Activated T-cell treated with anti-CD3 and anti-CD28 coated beads for 4 hours (primary cell): ENCODE measurements around the gene LDAH.
A peak's percentile ranks its signal among the peaks of the same experiment; 100 is the strongest.
"Not testable (repeated sequence)": the region's sequence is repeated elsewhere in the genome, so short reads cannot be mapped to it uniquely, and the experiment has no call there.

ENCODE experiments used
- DNase-seq: peaks from one replicate; pipeline ENCODE4 v3.0.0-alpha.2; 2020

LDAH gene

GRCh38 chr2:20822535-20823490 lies at the start of gene LDAH:
Gene LDAH, minus strand, starts transcription at chr2:20823101. Its CDS starts 21,638 bp downstream, at chr2:20801463.
- DNase-seq = peak; percentile 78

GRCh38 chr2:20868377-20868776 lies 45.5 kb upstream of the LDAH start:
- peak; percentile 27 for DNase-seq

GRCh38 chr2:20862850-20863249 lies 39.9 kb upstream of the LDAH start:
- no peak for DNase-seq

GRCh38 chr2:20855456-20855855 lies 32.6 kb upstream of the LDAH start:
- DNase-seq = no peak

GRCh38 chr2:20852670-20853069 lies 29.8 kb upstream of the LDAH start:
- no peak for DNase-seq

- no peak for DNase-seq
These were observed 29.2 kb upstream of the LDAH start for GRCh38 chr2:20852139-20852538.

- DNase-seq = no peak
These were observed 21.3 kb upstream of the LDAH start for GRCh38 chr2:20844246-20844645.

- DNase-seq = no peak
These were observed 16.2 kb upstream of the LDAH start for GRCh38 chr2:20839052-20839451.

- no peak for DNase-seq
These were observed 15.1 kb upstream of the LDAH start for GRCh38 chr2:20838016-20838415.

- no peak for DNase-seq
These were observed 13.6 kb upstream of the LDAH start for GRCh38 chr2:20836521-20836920.

GRCh38 chr2:20834331-20834730 lies 11.4 kb upstream of the LDAH start:
- no peak for DNase-seq

- DNase-seq = no peak
These were observed 9.7 kb upstream of the LDAH start for GRCh38 chr2:20832606-20833005.

- DNase-seq = no peak
These were observed 7.0 kb upstream of the LDAH start for GRCh38 chr2:20829861-20830260.

- DNase-seq = no peak
These were observed 1.0 kb upstream of the LDAH start for GRCh38 chr2:20823917-20824316.

GRCh38 chr2:20818820-20819219 lies 4.1 kb downstream of the LDAH start:
- DNase-seq = no peak

GRCh38 chr2:20815216-20815615 lies 7.7 kb downstream of the LDAH start:
- DNase-seq = no peak

- no peak for DNase-seq
These were observed 10.1 kb downstream of the LDAH start for GRCh38 chr2:20812779-20813178.

- no peak for DNase-seq
These were observed 16.6 kb downstream of the LDAH start for GRCh38 chr2:20806286-20806685.

- no peak for DNase-seq
These were observed 18.9 kb downstream of the LDAH start for GRCh38 chr2:20803974-20804373.

- no peak for DNase-seq
These were observed 19.6 kb downstream of the LDAH start for GRCh38 chr2:20803226-20803682.

- DNase-seq = no peak
These were observed 25.8 kb downstream of the LDAH start for GRCh38 chr2:20797096-20797495.

GRCh38 chr2:20796374-20796791 lies 26.5 kb downstream of the LDAH start:
- DNase-seq = no peak

GRCh38 chr2:20793944-20794343 lies 29.0 kb downstream of the LDAH start:
- DNase-seq = not testable (repeated sequence)

- DNase-seq = no peak
These were observed 41.1 kb downstream of the LDAH start for GRCh38 chr2:20781656-20782265.
